Loucy (cell line): Measurements from ENCODE around the gene SLCO4A1.

Experiments
- H2AFZ ChIP-seq: fragments of 200-600 bp; sonication (generic); 2 replicates; pipeline ENCODE4 v1.6.0; 2016; ENCODE audit warnings: antibody characterized with exemption, mild to moderate bottlenecking, low read length, moderate library complexity
- H3F3A ChIP-seq: fragments of 200-600 bp; 2 replicates; pipeline ENCODE4 v1.6.0; 2016; ENCODE audit warnings: antibody characterized with exemption, low read depth, mild to moderate bottlenecking
- H3K27me3 ChIP-seq: fragments of 200-600 bp; sonication (generic); 2 replicates; pipeline ENCODE4 v1.6.1; 2014; ENCODE audit warnings: low read length, mild to moderate bottlenecking; ENCODE audit not compliant: insufficient read depth, poor library complexity, severe bottlenecking
- H3K36me3 ChIP-seq: fragments of 200-600 bp; sonication (generic); 2 replicates; pipeline ENCODE4 v1.6.1; 2016; ENCODE audit warnings: low read length; ENCODE audit not compliant: insufficient read depth
- H3K4me1 ChIP-seq: fragments of 200-600 bp; sonication (generic); 2 replicates; pipeline ENCODE4 v1.5.1; 2014; ENCODE audit warnings: low read length, mild to moderate bottlenecking; ENCODE audit not compliant: insufficient read depth, poor library complexity, severe bottlenecking
- H3K4me2 ChIP-seq: fragments of 200-600 bp; sonication (generic); 2 replicates; pipeline ENCODE4 v1.6.0; 2014; ENCODE audit warnings: antibody characterized with exemption, low read length, low read depth, mild to moderate bottlenecking; ENCODE audit not compliant: poor library complexity, severe bottlenecking
- H3K4me3 ChIP-seq: fragments of 200-600 bp; sonication (generic); 2 replicates; pipeline ENCODE4 v1.5.1; 2014; ENCODE audit warnings: low read length, mild to moderate bottlenecking, mixed read lengths; ENCODE audit not compliant: poor library complexity, severe bottlenecking
- H3K79me2 ChIP-seq: fragments of 200-600 bp; sonication (generic); 2 replicates; pipeline ENCODE4 v1.6.1; 2014; ENCODE audit warnings: low read length; ENCODE audit not compliant: insufficient read depth
- H3K9ac ChIP-seq: fragments of 200-600 bp; sonication (generic); 2 replicates; pipeline ENCODE4 v1.6.0; 2014; ENCODE audit warnings: mild to moderate bottlenecking, low read depth, low read length, moderate library complexity; ENCODE audit not compliant: poor library complexity, severe bottlenecking
- H3K9me2 ChIP-seq: fragments of 200-600 bp; sonication (generic); replicated peaks from 2 replicates; pipeline ENCODE4 v1.6.1; 2016; ENCODE audit warnings: low read depth, low read length, mixed read lengths
- H3K9me3 ChIP-seq: fragments of 200-600 bp; sonication (generic); 2 replicates; pipeline ENCODE4 v1.6.1; 2014; ENCODE audit warnings: mild to moderate bottlenecking, antibody characterized with exemption, low read length, low read depth; ENCODE audit not compliant: insufficient read depth
- H4K20me1 ChIP-seq: fragments of 200-600 bp; sonication (generic); 2 replicates; pipeline ENCODE4 v1.6.0; 2014; ENCODE audit warnings: antibody characterized with exemption, low read length, mild to moderate bottlenecking; ENCODE audit not compliant: insufficient read depth, poor library complexity, severe bottlenecking
- CTCF ChIP-seq: fragments of 200-600 bp; sonication (generic); conservative IDR thresholded peaks from 2 replicates; pipeline ENCODE4 v1.5.1; 2014; ENCODE audit warnings: mild to moderate bottlenecking, antibody characterized with exemption, low read length
- EZH2phosphoT487 ChIP-seq: fragments of 200-600 bp; IDR thresholded peaks from 2 replicates; pipeline ENCODE4 v1.6.1; 2018; ENCODE audit warnings: antibody characterized with exemption, mild to moderate bottlenecking, moderate library complexity, borderline replicate concordance

Gene SLCO4A1

GRCh38 chr20:62602550-62602949, 39.8 kb upstream of the SLCO4A1 start:
- peaks cover 52% of the 10 kb centered on the region for H3K79me2 ChIP-seq
- H3K4me2 ChIP-seq = peak overlapping the region; percentile 87
- peaks cover 5% of the 10 kb centered on the region; the same call in 1 of the 2 replicates for H3F3A ChIP-seq
- peaks cover 4% of the 10 kb centered on the region for H4K20me1 ChIP-seq
- TF ChIP-seq EZH2phosphoT487 = no peak
- no peak for TF ChIP-seq CTCF
- no peaks in the 10 kb centered on the region for H3K9me3 ChIP-seq
- H3K27me3 ChIP-seq = no peaks in the 10 kb centered on the region
- H3K4me1 ChIP-seq = peaks cover 74% of the 10 kb centered on the region
- peak overlapping the region; percentile 75 for H3K4me3 ChIP-seq
- no peak overlapping the region for H2AFZ ChIP-seq
- H3K36me3 ChIP-seq = no peaks in the 10 kb centered on the region
- no peaks in the 10 kb centered on the region for H3K9me2 ChIP-seq
- peak overlapping the region; percentile 94 for H3K9ac ChIP-seq

GRCh38 chr20:62603021-62603906, 39.0 kb upstream of the SLCO4A1 start:
- Histone ChIP-seq H3K9me3 (no peaks in the 10 kb centered on the region), H3K79me2 (peaks cover 52% of the 10 kb centered on the region), H3K27me3 (no peaks in the 10 kb centered on the region), H3K36me3 (no peaks in the 10 kb centered on the region), H3K4me2 (peak overlapping the region; percentile 87), H2AFZ (no peak overlapping the region), H3K4me3 (peak overlapping the region; percentile 75), H3K4me1 (peaks cover 77% of the 10 kb centered on the region), H3F3A (peaks cover 5% of the 10 kb centered on the region; the same call in 1 of the 2 replicates), H3K9ac (peak overlapping the region; percentile 94), H4K20me1 (peaks cover 4% of the 10 kb centered on the region), H3K9me2 (no peaks in the 10 kb centered on the region)
- TF ChIP-seq EZH2phosphoT487 (no peak), CTCF (no peak)

GRCh38 chr20:62603907-62604785, 38.2 kb upstream of the SLCO4A1 start:
- H2AFZ ChIP-seq = no peak overlapping the region
- peaks cover 5% of the 10 kb centered on the region; the same call in 1 of the 2 replicates for H3F3A ChIP-seq
- H3K4me3 ChIP-seq = peak overlapping the region; percentile 75
- H3K79me2 ChIP-seq = peaks cover 50% of the 10 kb centered on the region
- H3K27me3 ChIP-seq = no peaks in the 10 kb centered on the region
- no peaks in the 10 kb centered on the region for H3K9me2 ChIP-seq
- H3K4me2 ChIP-seq = peak overlapping the region; percentile 87
- H3K4me1 ChIP-seq = peaks cover 74% of the 10 kb centered on the region
- no peaks in the 10 kb centered on the region for H3K36me3 ChIP-seq
- no peaks in the 10 kb centered on the region for H3K9me3 ChIP-seq
- TF ChIP-seq CTCF (no peak), EZH2phosphoT487 (no peak)
- peaks cover 4% of the 10 kb centered on the region for H4K20me1 ChIP-seq
- H3K9ac ChIP-seq = peak overlapping the region; percentile 94
